GM21723 (cell line): ENCODE measurements around the gene TBC1D8.
"Not testable (repeated sequence)": the region's sequence is repeated elsewhere in the genome, so short reads cannot be mapped to it uniquely, and the experiment has no call there.

Source experiments
- ATAC-seq: cut with Tn5 transposase; IDR thresholded peaks from one replicate; pipeline ENCODE4 v1.9.1; 2021; ENCODE audit warnings: mild to moderate bottlenecking, moderate library complexity; ENCODE audit not compliant: unreplicated experiment

Gene TBC1D8

GRCh38 chr2:101151146-101151858, at the start of gene TBC1D8:
TBC1D8 (minus strand) TSS chr2:101151382; CDS start chr2:101151253, 129 bp downstream.
- ATAC-seq, result peak; percentile 79

GRCh38 chr2:101200676-101201075, 49.5 kb upstream of the TBC1D8 start:
- ATAC-seq, result no peak

- no peak for ATAC-seq
Measured at GRCh38 chr2:101199251-101199791, 48.1 kb upstream of the TBC1D8 start.

GRCh38 chr2:101197814-101198213, 46.6 kb upstream of the TBC1D8 start:
- no peak for ATAC-seq

GRCh38 chr2:101197215-101197745, 46.1 kb upstream of the TBC1D8 start:
- no peak for ATAC-seq

GRCh38 chr2:101195871-101196661, 44.9 kb upstream of the TBC1D8 start:
- no peak for ATAC-seq

GRCh38 chr2:101193033-101193626, 41.9 kb upstream of the TBC1D8 start:
- ATAC-seq, result no peak

- no peak for ATAC-seq
Measured at GRCh38 chr2:101190747-101191516, 39.8 kb upstream of the TBC1D8 start.

- no peak for ATAC-seq
Measured at GRCh38 chr2:101188683-101189405, 37.7 kb upstream of the TBC1D8 start.

- no peak for ATAC-seq
Measured at GRCh38 chr2:101187131-101187530, 35.9 kb upstream of the TBC1D8 start.

GRCh38 chr2:101185656-101186055, 34.5 kb upstream of the TBC1D8 start:
- ATAC-seq, result no peak

GRCh38 chr2:101185085-101185484, 33.9 kb upstream of the TBC1D8 start:
- no peak for ATAC-seq

- ATAC-seq, result no peak
Measured at GRCh38 chr2:101179982-101180381, 28.8 kb upstream of the TBC1D8 start.

GRCh38 chr2:101176803-101177202, 25.6 kb upstream of the TBC1D8 start:
- no peak for ATAC-seq

GRCh38 chr2:101175991-101176390, 24.8 kb upstream of the TBC1D8 start:
- ATAC-seq, result no peak

- ATAC-seq, result no peak
Measured at GRCh38 chr2:101173707-101174295, 22.6 kb upstream of the TBC1D8 start.

- ATAC-seq, result not testable (repeated sequence)
Measured at GRCh38 chr2:101169822-101170221, 18.6 kb upstream of the TBC1D8 start.

GRCh38 chr2:101168706-101169105, 17.5 kb upstream of the TBC1D8 start:
- no peak for ATAC-seq

GRCh38 chr2:101167532-101167931, 16.4 kb upstream of the TBC1D8 start:
- ATAC-seq, result not testable (repeated sequence)
